NB4 (cell line): ENCODE measurements around the gene SOX15.

Experiments
- DNase-seq: peaks from one replicate; pipeline ENCODE4 v3.0.0; 2010; ENCODE audit warnings: low read depth
- H3K4me3 ChIP-seq: one replicate; pipeline ENCODE4 v1.5.1; 2011; ENCODE audit warnings: mild to moderate bottlenecking, low read depth, low read length, moderate library complexity
- CTCF ChIP-seq: IDR thresholded peaks from one replicate; pipeline ENCODE4 v1.5.1; 2012; ENCODE audit warnings: low read depth, low read length
- MAX ChIP-seq: IDR thresholded peaks from 2 replicates; pipeline ENCODE4 v1.6.1; 2011; ENCODE audit warnings: low read depth, low read length
- MYC ChIP-seq: IDR thresholded peaks from 2 replicates; pipeline ENCODE4 v1.6.1; 2011; ENCODE audit warnings: low read depth, low read length
- POLR2A ChIP-seq: IDR thresholded peaks from 2 replicates; pipeline ENCODE4 v1.6.1; 2011; ENCODE audit warnings: mild to moderate bottlenecking; ENCODE audit not compliant: insufficient read length; ENCODE audit errors: extremely low read depth

The SOX15 gene

GRCh38 chr17:7588553-7589203 is 1.2 kb downstream of the SOX15 start:
- H3K4me3 ChIP-seq = no peak overlapping the region
- DNase-seq = no peak
- no peak for TF ChIP-seq CTCF
- no peak for TF ChIP-seq MAX
- TF ChIP-seq MYC = no peak
- no peak for TF ChIP-seq POLR2A

GRCh38 chr17:7587420-7588151 is 2.3 kb downstream of the SOX15 start:
- DNase-seq = no peak
- TF ChIP-seq POLR2A (no peak), CTCF (no peak), MYC (no peak), MAX (no peak)
- H3K4me3 ChIP-seq = no peak overlapping the region

- no peak overlapping the region for H3K4me3 ChIP-seq
- no peak for TF ChIP-seq MYC
- peak; percentile 1 for TF ChIP-seq CTCF
- TF ChIP-seq MAX = no peak
- no peak for TF ChIP-seq POLR2A
- no peak for DNase-seq
These were observed 3.0 kb downstream of the SOX15 start for GRCh38 chr17:7586673-7587419.

- peak within 1 kb of the TSS; percentile 84 for H3K4me3 ChIP-seq
- DNase-seq = peak; percentile 95
- TF ChIP-seq CTCF = no peak
- TF ChIP-seq POLR2A = peak; percentile 42
- peak; percentile 93 for TF ChIP-seq MAX
- peak; percentile 92 for TF ChIP-seq MYC
These were observed 6.4 kb downstream of the SOX15 start, which contains the start of gene MPDU1 for GRCh38 chr17:7583253-7584109. TSS of gene MPDU1 (plus strand) at chr17:7583852. CDS start at chr17:7583863, 11 bp downstream.
